ENCODE results near the gene SMIM38. TPM values are rescaled to one million over a fixed set of nuclear protein-coding genes. Genes with fewer than 3 reads are reported as not detected.

Gene SMIM38
- total RNA-seq, 2 donors from 2014 or later, result 3.0 to 4.2 TPM

- TF ChIP-seq, protein P1, sequence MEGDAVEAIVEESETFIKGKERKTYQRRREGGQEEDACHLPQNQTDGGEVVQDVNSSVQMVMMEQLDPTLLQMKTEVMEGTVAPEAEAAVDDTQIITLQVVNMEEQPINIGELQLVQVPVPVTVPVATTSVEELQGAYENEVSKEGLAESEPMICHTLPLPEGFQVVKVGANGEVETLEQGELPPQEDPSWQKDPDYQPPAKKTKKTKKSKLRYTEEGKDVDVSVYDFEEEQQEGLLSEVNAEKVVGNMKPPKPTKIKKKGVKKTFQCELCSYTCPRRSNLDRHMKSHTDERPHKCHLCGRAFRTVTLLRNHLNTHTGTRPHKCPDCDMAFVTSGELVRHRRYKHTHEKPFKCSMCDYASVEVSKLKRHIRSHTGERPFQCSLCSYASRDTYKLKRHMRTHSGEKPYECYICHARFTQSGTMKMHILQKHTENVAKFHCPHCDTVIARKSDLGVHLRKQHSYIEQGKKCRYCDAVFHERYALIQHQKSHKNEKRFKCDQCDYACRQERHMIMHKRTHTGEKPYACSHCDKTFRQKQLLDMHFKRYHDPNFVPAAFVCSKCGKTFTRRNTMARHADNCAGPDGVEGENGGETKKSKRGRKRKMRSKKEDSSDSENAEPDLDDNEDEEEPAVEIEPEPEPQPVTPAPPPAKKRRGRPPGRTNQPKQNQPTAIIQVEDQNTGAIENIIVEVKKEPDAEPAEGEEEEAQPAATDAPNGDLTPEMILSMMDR (IDR thresholded peaks at IDR 0.05), result no peak
- H3K27ac ChIP-seq, result no peak overlapping the region
- no peaks in the 10 kb centered on the region for H3K36me3 ChIP-seq
- DNase-seq (ENCODE audit: low spot score) (no peak), ATAC-seq (ENCODE audit: insufficient number of reproducible peaks, low FRiP score, low read depth) (no peak)
- no peaks in the 10 kb centered on the region for H3K27me3 ChIP-seq (replicated peaks; ENCODE audit: insufficient read depth)
- H3K9me3 ChIP-seq, result no peaks in the 10 kb centered on the region
- no peaks in the 10 kb centered on the region for H3K4me1 ChIP-seq (ENCODE audit: control insufficient read depth in 1 of 2, low read depth in 2 of 2)
- no peak overlapping the region for H3K4me3 ChIP-seq
Observed at GRCh38 chr11:69183613-69184012, 27.9 kb downstream of the SMIM38 start.

- Histone ChIP-seq H3K36me3 (no peaks in the 10 kb centered on the region), H3K4me1 (ENCODE audit: control insufficient read depth in 1 of 2, low read depth in 2 of 2) (no peaks in the 10 kb centered on the region), H3K4me3 (no peak overlapping the region), H3K27ac (no peak overlapping the region), H3K27me3 (replicated peaks; ENCODE audit: insufficient read depth) (no peaks in the 10 kb centered on the region), H3K9me3 (no peaks in the 10 kb centered on the region)
- DNase-seq (ENCODE audit: low spot score) (no peak), ATAC-seq (ENCODE audit: insufficient number of reproducible peaks, low FRiP score, low read depth) (no peak)
- TF ChIP-seq, protein P1 (IDR thresholded peaks at IDR 0.05), result no peak
Observed at GRCh38 chr11:69186316-69187260, 30.9 kb downstream of the SMIM38 start.

DNA sequence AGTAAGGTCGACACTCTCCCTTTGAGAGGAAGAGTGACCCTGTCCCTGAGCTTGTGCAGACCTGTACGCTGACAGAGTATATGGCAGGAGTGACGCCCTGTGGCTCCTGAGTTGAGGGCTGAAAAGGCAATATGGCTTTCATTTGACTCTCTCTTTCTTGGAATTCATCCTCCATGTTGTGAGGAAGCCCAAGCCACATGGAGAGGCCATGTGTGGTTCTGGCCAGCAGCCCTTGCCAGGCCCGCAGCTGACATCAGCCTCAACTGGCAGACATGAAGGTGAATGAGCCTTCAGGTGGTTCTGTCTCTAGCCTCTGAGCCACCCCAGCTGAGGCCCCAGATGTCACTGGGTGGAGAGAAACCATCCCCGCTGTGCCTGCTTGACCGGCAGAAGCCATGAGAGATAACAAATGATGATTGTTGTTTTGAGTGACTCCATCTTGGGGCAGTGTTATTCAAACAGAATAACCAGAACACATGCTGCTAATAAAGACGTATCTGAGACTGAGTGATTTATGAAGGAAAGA, 31.9 kb downstream of the SMIM38 start:
- TF ChIP-seq, protein P1 (IDR thresholded peaks at IDR 0.05), result no peak
- Histone ChIP-seq H3K4me3 (no peak overlapping the region), H3K4me1 (ENCODE audit: control insufficient read depth in 1 of 2, low read depth in 2 of 2) (no peaks in the 10 kb centered on the region), H3K27ac (no peak overlapping the region), H3K27me3 (replicated peaks; ENCODE audit: insufficient read depth) (no peaks in the 10 kb centered on the region), H3K36me3 (no peaks in the 10 kb centered on the region), H3K9me3 (no peaks in the 10 kb centered on the region)
- no peak for DNase-seq (ENCODE audit: low spot score)
- no peak for ATAC-seq (ENCODE audit: insufficient number of reproducible peaks, low FRiP score, low read depth)

- no peaks in the 10 kb centered on the region for H3K9me3 ChIP-seq
- DNase-seq (ENCODE audit: low spot score) (no peak), ATAC-seq (ENCODE audit: insufficient number of reproducible peaks, low FRiP score, low read depth) (no peak)
- H3K4me1 ChIP-seq (ENCODE audit: control insufficient read depth in 1 of 2, low read depth in 2 of 2), result no peaks in the 10 kb centered on the region
- TF ChIP-seq, protein P1 (IDR thresholded peaks at IDR 0.05), result no peak
- H3K4me3 ChIP-seq, result no peak overlapping the region
- no peak overlapping the region for H3K27ac ChIP-seq
- no peaks in the 10 kb centered on the region for H3K36me3 ChIP-seq
- no peaks in the 10 kb centered on the region for H3K27me3 ChIP-seq (replicated peaks; ENCODE audit: insufficient read depth)
Observed at GRCh38 chr11:69189059-69189458, 33.3 kb downstream of the SMIM38 start.

DNA sequence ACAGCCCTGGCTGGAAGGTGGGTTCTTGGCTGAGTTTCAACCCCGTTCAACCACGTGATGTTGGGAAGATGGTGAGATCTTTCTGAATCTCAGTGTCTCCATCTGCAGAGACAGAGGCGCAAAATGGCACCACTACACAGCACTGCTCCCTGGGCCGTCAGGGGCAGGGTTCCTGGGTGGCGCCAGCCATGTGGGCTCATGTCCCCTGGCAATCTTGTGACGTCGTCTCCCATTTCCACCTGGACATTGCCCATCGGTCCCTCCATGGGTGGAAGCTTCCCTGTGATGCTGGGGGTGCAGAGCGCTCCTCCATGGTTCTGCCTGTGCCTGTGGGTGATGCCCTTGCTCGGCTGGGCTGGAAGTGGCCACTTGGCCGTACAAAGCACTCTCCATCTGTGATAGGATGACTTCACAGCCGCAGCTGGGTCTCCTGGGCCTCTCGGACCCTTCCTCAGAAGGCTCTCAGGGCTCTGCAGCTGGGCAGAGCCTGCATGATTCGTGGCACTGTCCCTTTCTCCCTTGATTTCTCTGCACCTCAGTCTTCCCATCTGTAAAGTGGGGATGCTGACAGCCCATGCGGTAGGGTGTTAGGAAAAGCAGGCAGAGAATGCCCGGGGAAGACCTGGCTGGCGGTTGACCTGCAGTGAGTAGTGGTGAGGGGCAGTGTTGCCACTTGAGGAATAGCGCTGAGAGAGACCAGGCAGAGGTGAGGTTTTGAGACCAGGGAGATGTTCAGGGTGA, 35.2 kb downstream of the SMIM38 start:
- H3K27ac ChIP-seq, result no peak overlapping the region
- H3K27me3 ChIP-seq (replicated peaks; ENCODE audit: insufficient read depth), result no peaks in the 10 kb centered on the region
- no peak overlapping the region for H3K4me3 ChIP-seq
- no peaks in the 10 kb centered on the region for H3K9me3 ChIP-seq
- DNase-seq (ENCODE audit: low spot score) (no peak), ATAC-seq (ENCODE audit: insufficient number of reproducible peaks, low FRiP score, low read depth) (no peak)
- TF ChIP-seq, protein P1 (IDR thresholded peaks at IDR 0.05), result no peak
- H3K36me3 ChIP-seq, result no peaks in the 10 kb centered on the region
- H3K4me1 ChIP-seq (ENCODE audit: control insufficient read depth in 1 of 2, low read depth in 2 of 2), result no peaks in the 10 kb centered on the region

Data from thoracic aorta (tissue), 2 donors.